Loucy (cell line): ENCODE results near the gene SMIM29.

Experiments
- CTCF ChIP-seq: fragments of 200-600 bp; sonication (generic); conservative IDR thresholded peaks from 2 replicates; pipeline ENCODE4 v1.5.1; 2014; ENCODE audit warnings: mild to moderate bottlenecking, antibody characterized with exemption, low read length
- EZH2phosphoT487 ChIP-seq: fragments of 200-600 bp; IDR thresholded peaks from 2 replicates; pipeline ENCODE4 v1.6.1; 2018; ENCODE audit warnings: antibody characterized with exemption, mild to moderate bottlenecking, moderate library complexity, borderline replicate concordance

- TF ChIP-seq CTCF (no peak), EZH2phosphoT487 (no peak)
These were observed 30.0 kb upstream of the SMIM29 start for GRCh38 chr6:34278833-34279232.
